ENCODE results near the gene LDB1.

Gene LDB1

DNA sequence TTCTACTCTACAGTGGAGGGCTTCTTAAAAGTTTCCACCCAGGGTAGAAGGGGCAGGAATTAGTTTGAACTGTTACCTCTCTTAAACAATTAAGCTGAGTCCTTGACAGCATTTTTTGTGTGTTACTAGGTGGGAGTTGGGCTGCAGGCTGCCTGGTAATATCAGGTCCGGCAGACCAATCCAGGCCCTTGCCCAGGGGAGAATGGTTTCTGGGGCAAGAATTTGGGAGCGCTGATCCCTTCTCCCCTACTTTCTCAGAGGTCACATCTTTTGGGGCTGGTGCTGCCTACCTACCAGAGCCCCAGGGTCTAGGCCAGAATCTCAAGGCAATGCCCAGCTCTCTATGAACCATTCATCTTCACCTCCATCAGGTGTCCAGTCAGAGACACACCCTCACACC, 14.2 kb upstream of the LDB1 start:
- DNase-seq, result no peak

DNA sequence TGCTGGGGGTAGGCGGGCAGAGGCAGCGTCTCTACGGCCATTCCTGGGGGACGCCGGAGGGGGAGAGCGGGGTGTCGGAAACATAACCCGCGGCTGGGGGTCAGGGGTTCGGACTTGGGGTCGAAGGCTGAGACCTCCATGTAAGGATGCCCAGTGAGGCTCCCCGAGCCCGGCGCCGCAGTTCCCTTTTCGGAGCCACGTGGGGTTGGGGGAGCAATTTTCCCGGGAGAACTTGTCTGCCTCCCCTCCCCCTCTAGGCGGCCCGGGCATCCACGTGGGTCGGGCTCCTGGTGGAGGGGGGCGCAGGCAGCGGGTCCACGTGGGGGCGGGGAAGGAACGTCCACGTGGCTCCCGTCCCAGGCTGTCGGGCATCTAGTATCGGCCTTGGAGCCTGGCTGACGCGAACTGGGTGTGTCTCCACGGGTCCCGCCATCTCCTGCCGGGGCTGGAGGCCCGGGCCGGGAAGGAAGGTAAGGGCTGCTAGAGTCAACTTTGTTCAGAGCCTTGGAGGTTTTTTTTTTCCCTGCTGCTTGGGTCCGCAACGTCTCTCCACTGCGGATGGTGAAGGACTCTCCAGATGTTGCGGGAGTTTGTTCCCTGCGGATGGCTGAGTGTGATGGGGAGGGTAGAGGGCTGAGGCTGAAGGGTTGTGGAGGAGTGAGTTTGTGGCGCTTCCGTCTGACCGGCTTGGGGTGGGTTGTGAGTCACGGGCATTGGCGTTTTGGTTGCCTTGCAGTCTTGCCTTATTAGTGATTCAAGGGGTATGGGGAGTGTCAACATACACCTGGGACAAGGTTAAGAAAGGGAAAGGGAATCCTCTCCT, 13.4 kb upstream of the LDB1 start:
- peak; percentile 74 to 78 for DNase-seq

DNA sequence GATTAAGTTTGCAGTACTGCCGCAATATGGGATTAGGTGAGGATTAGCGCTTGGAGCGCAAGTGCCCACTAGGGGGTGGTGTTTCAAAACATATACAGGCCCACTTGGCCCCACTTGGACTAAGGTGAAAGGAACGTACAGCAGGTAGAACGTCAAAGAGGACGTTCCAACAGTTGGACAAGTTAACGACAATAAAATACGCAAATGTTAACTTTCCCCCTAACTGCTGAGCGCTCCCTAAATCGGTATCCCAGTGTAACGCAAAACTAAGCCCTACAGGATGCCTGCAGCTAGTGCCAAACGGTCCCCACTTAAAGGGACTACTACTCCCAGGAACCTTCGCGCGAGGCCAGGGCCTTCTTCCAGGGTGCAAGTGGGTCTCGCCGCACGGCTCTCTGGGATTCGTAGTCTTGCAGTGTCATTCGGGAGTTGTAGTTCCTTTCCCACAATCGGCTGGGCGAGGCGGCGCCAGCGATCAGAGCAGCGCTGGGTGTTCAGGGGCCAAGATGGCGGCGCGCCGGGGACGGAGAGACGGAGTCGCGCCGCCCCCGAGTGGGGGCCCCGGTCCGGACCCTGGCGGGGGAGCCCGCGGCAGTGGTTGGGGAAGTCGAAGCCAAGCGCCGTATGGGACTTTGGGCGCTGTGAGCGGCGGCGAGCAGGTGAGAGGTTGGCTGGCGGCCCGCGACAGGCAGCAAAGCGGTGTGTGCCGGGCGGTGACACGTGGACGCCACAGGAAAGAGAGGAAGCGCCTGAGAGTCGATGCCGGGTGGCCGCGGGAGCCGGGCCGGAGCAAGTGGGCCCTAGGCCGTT, 12.6 kb upstream of the LDB1 start, which contains the start of gene PPRC1:
Gene PPRC1 (plus strand): TSS at position 478 of the 810 bp plus-strand sequence. CDS start 29 bp downstream, at position 507.
- DNase-seq, result peak; percentile 100

DNA sequence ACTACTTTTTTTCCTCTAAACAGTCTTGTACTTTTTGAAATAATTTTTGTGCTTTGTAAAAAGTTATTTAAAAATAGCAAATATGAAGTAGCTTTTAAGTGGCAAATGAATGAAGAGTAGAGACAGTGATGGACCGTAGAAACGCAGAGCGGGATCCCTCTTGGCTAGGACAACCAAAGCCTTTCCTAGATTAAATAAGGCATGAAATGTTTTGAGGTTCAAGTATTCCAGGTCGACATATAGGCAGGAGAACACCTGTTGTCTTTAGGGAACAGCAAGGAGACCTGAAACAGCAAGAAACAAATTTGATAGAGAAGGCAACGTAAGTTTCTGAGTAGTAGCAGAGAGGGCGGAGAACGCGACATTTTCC, 12.0 kb upstream of the LDB1 start:
- DNase-seq, result no peak

DNA sequence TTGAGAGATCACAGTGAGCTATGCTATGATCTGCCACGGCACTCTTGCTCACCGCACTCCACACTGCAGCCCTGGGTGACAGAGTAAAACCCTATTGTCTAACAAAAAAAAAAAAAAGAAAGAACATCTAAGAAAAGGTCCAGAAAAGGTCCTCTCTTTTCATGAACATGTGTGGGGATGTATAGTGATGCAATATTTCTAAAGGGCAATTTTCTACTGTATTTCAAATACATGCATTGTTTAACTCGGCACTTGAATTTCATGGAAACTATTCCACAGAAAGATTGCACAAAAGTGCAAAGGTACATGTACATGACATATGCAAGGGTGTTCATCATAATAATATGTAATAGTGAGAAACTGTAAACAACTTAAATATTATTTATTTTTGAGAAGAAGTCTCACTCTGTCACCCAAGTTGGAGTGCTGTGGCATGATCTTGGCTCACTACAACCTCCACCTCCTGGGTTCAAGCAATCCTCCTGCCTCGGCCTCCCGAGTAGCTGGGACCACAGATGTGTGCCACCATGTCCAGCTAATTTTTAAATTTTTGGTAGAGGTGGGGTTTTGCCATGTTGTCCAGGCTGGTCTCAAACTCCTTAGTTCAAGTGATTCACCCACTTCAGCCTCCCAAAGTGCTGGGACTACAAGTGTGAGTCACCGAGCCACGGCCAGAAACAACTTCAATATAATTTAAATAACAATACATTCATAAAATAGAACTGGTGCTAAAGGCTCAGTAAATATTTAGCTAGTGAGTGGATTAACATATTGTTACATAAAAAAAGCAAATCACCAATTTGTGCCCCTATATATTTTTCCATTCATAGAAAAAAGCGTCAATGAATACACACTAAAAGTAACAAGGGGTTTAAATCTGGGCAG, 11.4 kb upstream of the LDB1 start:
- DNase-seq, result no peak

DNA sequence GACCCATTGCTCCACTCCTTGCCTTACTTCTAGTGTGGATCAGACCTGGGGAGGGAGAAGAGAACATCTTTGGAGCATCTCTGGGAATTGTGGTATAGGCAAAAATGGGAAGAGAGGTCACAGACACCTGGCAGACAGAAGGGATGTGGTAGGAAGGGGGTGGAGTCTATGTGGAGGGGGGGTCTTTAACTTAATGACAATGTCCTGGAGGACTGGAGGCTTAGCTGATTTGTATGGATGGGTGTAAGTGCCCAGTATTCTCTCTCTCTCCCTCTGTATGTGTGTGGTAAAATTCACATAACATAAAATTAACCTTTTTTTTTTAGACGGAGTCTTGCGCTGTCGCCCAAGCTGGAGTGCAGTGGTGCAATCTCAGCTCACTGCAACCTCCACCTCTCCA, 3.1 kb upstream of the LDB1 start:
- no peak for DNase-seq

DNA sequence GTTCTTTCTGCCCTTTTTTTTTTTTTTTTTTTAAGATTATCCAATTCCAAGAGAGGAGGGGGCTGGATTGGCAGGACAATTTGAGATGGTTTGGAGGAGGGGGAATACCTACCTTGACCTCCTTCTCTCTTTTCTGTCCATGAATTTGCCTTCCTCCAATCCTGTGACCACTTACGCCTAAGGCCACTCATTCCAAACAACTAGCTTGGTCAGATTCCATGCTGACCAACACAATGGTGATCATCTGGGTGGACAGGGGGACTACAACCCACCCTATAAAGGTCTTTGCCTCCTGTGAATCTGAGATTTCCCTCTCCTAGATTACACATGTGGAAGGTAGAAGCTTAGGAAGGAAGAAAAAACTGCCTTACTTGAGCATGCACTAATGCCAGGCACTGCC, 2.3 kb upstream of the LDB1 start:
- no peak for DNase-seq

DNA sequence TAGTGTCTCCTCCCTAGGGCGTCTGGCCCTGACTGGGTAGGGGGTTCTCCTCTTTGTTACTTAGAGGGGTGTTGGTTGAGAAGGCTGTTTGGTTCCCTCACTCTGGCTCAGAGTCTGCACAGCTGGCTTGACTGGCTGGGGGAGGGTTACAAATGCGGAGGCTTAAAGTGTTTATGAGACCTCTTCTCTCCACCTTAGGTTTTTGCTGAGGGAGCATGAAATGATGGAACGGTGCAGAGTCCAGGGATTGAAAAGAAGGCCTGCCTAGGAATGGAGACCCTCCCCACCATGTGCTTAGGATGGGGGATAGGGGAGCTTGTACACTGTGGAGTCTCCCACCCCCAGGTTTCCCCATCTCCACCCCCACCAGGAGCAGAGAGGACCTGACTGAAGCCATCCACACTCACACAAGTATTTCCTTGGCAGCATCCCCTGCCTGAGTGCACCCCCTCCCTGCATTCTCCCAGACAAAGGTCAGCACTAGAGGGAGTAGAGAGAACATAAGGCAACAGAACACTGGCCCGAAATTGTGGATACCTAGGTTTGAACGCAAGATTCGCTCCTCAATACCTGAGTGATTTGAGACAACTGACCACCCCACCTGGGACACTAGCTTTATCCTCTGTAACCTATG, 1.7 kb upstream of the LDB1 start:
- peak in 1 of 2 experiments; percentile 25 for DNase-seq

DNA sequence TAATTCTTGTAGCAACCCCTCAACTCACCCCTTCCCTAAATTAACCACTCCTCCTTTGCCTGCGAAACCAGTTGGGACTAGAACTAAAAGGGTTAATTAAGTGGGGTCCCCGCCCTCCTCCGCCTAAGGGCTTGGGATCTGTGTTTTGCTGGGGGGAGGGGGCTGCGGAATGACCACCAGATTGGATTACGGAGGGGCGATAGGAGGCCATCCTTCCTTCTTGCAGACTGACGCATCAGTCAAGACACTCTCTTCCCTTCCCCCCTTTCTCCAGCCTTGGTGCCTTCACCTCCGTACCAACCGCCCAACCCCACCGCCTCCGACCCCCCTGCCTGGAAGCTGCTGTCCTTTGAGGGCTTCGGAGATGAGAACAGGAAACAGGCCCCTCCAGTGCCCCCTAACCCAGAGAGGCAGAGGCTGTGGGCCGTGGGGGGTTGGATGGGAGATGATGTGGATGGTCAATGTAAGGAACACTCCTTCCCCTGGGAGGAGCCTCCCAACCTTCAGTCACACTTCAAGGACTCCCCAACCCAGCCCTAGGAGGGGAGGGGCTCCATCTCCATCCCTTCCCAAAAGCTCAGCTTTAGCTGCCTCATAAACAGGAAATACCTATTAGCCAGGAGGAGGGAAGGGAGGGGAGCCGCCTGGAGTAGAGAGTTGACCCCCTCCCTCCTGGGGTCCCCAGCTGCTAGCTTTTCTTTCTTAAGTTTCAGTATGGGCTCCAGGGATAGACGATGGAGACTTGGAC, 997 bp upstream of the LDB1 start:
- peak; percentile 74 to 78 for DNase-seq

DNA sequence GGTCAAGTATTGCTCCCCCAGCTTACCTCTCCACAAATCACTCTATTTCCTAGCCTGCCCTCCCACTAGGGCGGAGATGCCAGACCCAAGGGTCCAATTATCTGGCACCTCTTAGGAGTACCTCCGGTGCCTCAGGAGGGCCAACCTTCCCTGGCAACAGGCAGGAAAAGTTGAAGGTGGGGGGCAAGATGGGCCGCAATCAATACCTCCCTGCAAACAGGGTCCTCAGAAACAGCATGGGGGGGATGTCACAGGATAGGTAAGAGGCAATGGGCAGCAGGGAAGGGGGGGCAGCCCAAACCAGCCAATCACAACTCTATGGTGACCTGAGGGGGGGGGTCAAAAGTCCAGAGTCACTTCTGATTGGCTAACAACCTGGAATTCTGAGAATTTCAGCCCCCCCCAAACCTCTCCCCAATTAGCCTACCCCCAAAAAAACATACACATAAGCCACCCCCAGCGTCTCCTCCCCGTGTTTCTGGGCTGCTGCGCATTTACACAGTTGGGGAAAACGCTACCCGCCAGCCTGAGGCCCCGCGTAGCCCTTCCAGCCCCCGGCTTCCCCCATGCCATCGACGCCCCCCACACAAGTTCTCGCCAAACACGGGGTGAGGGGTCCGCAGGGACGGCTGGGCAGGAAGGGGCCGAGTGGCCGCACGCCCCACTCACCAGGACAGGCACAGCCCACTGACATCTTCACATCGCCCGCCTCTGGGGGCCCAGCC, 589 bp downstream of the LDB1 start:
- DNase-seq, result peak; percentile 72 to 80

DNA sequence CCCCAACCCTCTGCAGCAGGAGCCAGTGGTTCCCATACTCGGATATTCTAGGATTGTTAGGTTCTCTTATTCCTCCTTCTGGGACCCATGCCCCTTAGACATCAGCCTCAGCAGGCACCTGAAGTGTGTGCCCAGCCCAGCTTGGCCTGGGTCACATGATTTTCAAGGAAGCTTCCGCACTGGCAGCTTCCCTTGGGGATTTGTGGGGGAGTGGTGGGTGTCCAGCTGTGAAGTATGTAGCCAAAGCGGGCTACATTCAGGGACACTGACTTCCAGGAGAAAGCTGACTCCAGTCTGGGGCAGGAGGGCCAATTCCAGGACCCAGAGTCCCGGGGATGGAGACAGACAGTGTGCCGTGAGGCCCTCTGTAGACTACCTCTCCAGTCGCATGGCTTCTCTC, 1.3 kb downstream of the LDB1 start:
- peak in 1 of 2 experiments; percentile 46 for DNase-seq

DNA sequence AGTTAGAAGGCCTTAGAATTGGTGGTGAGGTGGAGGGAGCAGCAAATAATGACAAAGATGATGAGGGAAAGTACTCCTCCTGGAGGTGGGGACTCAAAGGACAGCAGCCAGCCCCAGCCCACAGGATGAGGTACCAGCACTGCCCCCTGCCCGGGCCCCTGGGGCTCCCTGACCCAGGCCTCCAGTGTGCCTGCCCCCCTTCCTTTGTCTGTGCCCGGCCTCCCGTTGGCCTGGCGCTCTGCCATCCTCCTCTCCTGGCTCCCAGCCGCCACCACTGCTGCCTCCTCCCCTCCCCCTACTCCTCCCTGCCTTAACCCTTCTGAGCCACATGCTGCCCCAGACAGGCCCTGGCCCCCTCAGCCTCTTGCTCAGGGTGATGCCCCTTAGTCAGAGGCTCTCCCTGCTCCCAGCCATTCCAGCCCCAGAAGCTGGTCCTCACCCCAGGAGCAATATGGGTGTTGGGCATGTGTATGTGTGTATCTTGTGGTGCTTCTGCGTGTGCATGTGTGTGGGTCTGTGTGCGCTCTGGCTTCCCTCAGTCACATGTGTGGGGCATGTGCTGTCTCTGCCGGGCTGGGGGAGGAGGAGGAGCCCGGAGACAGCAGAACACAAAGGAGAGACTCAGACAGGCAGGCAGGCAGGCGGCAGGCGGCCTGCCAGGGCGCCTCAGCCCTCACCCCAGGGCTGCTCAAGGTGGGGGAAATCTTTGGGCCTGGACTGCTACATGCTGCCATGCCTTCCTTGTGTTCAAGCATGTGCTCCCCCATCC, 2.6 kb downstream of the LDB1 start:
- peak; percentile 98 for DNase-seq

DNA sequence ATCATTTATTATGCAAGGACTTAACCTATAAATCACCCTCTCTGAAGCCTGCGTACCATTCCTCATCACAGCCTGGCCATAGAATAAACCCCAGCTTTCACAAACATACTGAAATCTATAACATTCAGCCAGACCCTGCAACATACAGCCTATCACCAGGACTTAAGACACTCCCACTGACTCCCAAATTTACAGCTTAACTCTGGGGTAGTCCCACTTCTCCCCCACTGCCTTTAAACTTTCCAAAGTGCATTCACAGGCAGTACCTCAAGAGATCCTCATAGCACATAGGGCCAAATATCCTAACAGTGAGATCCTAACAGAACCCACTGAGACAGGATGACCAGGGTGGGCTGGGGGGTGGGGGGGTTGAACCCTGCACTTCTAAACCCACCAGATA, 3.5 kb downstream of the LDB1 start:
- DNase-seq, result no peak

DNA sequence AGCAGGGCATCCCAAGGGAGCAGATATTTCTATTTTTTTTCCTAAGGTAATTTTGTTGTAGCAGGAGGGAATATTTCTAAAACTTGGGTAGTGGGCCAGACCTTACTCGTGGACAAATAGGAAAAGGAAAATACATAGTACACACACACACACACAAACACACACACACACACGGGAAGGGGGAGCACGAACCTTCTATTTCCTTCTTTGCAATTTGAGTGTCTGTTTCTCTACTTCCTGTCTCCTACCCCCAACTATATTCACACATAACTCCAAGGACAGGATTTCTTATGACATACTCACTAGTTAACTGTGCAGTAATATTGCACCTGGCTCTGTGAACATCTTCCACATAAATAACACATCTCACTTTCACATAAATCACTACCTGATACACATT, 4.4 kb downstream of the LDB1 start:
- peak; percentile 86 to 87 for DNase-seq

DNA sequence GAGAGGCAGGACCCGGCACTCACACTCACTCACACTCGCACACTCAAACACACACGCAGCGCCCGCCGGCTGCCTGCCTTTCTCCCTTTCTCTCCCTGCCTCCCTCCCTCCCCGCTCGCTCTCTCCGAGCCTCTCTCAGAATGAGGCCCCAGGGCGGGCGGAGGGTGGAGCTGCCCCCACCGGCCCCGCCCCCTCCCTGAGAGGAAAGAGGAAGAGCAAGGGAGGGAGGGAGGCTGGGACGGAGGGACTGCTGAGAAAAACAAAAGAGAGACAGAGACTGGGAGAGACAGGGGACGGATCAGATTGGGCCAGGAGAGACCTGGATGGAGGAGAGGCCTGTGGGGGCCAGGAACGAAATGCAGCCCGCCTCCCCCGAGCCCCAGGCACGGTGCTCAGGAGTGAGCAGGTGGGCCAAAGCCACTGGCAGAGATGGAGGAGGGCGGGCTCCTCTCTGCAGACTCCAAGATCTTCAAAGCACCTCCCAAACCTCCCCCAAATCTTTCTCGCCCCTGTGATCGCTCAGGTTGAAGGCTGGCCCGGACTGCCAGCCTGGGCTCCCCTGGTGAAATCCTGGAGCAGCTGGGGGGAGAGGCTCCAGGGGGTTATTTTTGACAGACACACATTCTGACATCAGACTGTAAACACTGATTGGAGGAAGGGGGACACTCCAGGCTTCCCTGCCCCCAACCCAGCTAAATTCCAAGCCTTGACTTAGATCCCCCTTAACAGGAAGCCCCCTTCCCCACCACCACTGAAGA, 5.1 kb downstream of the LDB1 start:
- DNase-seq, result peak; percentile 95 to 96

DNA sequence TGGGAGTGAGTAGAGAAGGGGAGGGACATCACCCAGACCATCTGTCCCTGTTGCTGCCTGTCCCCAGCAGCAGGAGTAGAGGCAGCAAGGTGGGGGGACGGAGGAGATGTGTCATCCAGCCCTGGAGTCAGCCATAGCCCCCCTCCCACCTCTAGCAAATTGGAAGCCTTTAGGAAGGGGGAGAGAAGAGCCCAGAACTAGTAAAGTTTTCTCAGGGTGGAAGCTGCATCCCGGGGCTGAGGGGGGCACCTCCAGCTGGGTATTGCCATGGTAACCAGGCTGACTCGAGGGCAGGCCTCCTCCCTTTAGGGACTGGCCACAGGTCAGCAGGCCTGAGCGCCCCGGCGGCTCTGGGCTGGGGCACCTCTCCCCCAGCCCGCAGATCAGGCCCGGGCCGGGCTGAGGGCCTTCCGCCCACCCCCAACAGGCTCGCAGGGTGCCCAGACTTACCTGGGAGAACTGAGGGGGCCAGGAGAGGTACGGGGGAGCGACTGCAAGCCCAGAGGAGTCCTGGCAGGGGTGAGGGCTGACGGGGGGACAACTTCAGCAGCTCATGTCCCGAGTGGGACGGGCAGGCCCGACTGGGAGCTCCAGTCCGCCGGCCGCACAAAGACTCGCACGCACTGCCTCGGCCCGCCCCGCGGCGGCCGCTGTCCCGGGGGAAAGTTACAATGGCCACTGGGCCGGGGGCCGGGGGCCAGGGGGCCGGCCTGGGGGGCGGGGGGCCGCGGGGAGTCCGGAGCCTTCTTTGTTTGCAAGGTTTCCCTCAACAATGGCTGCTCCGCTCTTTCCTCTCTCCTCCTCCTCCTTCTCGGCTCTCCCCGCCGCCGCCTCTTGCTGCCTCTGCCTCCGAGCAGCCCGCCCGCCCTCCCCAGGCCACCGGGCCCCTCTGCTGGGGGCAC, 6.0 kb downstream of the LDB1 start:
- no peak for DNase-seq

DNA sequence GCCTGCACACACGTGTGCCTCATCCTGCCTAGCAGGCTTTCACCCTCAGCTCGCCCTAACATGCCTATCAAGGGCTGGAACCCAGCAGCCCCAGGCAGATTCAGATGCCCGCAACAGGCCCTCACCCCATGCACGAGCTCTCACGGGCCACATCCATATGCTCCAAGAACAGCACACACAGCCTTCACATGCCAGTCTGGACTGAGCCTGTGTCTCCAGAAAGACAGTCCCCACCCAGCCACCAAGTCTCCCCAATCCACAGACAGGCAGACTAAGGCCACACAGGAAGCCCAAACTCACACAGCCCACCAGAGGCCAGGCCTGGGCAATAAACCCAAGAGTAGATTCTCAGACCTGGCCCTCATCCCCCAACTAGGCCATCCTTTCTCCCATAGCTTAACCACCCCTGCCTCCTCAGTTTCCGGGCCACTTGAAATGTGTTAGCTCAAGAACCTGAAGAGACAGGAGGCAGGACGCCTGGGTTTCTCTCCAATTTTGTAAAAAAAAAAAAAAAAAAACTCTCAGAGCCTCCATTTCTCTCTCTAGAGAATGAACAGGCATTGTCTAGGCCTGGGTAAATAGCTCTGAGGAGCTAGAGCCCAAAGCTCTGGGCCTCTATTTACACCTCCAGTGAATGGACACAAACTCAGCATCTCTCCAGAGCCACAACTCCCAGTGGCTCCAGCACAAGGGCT, 6.8 kb downstream of the LDB1 start:
- no peak for DNase-seq

Measured in Kasumi-1 (cell line).